PC-3 (cell line): ENCODE results near the gene TAF1D.

Experiments
- CTCF ChIP-seq: fragments of 300-600 bp; sonication (generic); conservative IDR thresholded peaks from 2 replicates; pipeline ENCODE4 v1.5.1; 2017; ENCODE audit warnings: antibody characterized with exemption, low read depth, mild to moderate bottlenecking, low read length
- EZH2 ChIP-seq: fragments of 300-600 bp; sonication (generic); IDR thresholded peaks from one replicate; pipeline ENCODE4 v1.6.1; 2017; ENCODE audit warnings: antibody characterized with exemption, mild to moderate bottlenecking, low read length; ENCODE audit not compliant: unreplicated experiment

GRCh38 chr11:93704237-93704636 lies 37.1 kb downstream of the TAF1D start:
- TF ChIP-seq CTCF (peak; percentile 50; the same call in 1 of the 2 replicates), EZH2 (no peak)
